Nucleus accumbens (tissue), 56 donors: ENCODE measurements around the gene BTG2.
"Not testable (repeated sequence)": the region's sequence is repeated elsewhere in the genome, so short reads cannot be mapped to it uniquely, and the experiment has no call there.

ENCODE experiments used
- DNase-seq, 56 donors: peaks; one replicate each; lab custom pipeline; 2025; lab: John Stamatoyannopoulos, UW

BTG2 gene

GRCh38 chr1:203304919-203305808 lies at the start of gene BTG2:
Gene BTG2 (plus strand): TSS chr1:203305519. CDS start chr1:203305607, 88 bp downstream.
- peak; percentile 61 to 100 (median 92) for DNase-seq

DNA sequence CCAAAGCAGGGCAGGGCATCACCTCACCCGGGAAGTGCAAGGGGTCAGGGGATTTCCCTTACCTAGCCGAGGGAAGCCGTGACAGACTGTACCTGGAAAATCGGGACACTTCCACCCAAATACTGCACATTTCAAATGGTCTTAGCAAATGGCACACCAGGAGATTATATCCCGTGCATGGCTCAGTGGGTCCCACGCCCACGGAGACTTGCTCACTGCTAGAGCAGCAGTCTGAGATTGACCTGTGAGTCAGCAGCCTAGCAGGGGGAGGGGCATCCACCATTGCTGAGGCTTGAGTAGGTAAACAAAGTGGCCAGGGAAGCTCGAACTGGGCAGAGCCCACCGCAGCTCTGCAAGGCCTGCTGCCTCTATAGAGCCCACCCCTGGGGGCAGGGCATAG lies 48.7 kb upstream of the BTG2 start:
- not testable (repeated sequence) for DNase-seq

GRCh38 chr1:203263496-203263895 lies 41.8 kb upstream of the BTG2 start:
- DNase-seq = no peak

DNA sequence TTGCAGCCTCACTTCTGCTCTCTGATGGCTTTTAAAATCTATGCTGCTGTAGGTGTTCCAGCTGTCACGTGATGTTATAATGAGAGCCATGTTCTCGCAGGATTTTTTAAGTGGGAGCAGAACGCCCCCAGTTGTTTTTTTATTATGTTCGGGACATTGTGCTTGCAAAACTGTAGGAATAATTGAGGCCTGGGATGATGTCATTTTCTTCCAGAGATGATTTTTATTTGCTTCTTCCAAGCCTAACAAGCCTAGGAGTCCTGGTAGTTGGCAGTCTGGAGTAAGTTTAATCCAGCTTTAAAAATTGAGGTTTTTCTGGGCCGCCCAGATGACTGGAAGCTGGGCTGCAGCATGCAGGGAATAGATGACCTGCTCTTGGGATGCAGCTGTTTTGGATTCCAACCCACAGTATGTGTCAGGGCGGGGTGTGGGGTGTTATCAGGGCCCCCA lies 41.2 kb upstream of the BTG2 start:
- peak in 5 of 56 donors; percentile 24 to 59 (median 32) for DNase-seq

- DNase-seq = no peak
Measured at GRCh38 chr1:203265541-203265940, 39.8 kb upstream of the BTG2 start.

DNA sequence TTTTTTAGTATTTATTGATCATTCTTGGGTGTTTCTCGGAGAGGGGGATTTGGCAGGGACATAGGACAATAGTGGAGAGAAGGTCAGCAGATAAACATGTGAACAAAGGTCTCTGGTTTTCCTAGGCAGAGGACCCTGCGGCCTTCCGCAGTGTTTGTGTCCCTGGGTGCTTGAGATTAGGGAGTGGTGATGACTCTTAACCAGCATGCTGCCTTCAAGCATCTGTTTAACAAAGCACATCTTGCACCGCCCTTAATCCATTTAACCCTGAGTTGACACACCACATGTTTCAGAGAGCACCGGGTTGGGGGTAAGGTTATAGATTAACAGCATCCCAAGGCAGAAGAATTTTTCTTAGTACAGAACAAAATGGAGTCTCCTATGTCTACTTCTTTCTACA lies 39.2 kb upstream of the BTG2 start:
- not testable (repeated sequence) for DNase-seq

- peak in 48 of 56 donors; percentile 41 to 90 (median 80) for DNase-seq
Measured at GRCh38 chr1:203267347-203267846, 37.9 kb upstream of the BTG2 start.

DNA sequence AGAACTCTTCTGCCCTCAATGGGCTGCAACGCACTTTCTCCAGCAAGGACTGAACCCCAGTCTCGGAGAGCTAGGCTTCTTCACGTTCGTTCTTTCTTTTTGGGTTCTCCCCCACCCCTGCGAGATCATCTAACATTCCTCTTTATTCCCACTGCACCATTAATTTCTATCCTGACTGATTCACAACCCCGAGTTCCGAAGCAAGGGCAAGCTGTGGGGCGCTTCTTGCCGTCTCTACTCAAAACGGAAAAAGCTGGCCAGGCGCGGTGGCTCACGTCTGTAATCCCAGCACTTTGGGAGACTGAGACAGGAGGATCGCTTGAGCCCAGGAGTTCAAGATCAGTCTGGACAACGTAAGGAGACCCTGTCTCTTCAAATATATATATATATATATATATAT lies 37.4 kb upstream of the BTG2 start:
- no peak for DNase-seq

DNA sequence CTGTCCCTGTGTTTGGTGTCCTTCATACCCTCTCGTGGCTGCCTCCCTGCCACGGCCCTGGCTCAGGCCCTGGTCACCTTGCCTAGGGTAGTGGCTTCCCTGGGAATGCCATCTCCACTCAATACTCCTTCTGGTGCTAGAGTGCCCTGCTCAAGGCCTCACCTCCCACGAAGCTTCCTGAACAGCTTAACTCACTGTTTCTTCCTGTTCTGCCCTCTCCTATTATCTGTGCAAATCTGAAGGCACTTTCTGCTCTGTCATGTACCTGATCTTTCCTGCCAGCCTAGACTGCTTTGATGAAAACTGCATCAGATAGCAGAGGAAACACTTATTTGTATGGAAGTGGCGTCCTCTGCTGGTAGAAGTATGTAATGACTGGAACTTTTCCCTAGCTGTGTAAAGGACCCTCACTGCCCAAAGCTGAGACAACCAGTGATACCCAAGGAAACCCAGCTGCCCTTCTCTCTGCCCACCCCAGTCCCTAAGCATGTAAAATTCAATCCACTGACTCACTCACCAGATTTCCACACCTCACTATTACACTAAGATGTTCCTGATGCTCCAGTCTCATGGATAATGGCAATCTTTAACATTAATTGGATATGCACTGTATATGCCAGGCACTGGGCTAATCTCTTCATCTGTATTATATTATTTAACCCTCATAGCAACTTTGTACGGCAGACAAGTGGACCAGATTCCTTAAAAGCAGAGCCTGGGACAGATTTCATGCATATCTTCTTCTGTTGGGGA lies 36.2 kb upstream of the BTG2 start:
- DNase-seq = peak in 16 of 56 donors; percentile 32 to 70 (median 46)

- DNase-seq = no peak
Measured at GRCh38 chr1:203269654-203270020, 35.7 kb upstream of the BTG2 start.

DNA sequence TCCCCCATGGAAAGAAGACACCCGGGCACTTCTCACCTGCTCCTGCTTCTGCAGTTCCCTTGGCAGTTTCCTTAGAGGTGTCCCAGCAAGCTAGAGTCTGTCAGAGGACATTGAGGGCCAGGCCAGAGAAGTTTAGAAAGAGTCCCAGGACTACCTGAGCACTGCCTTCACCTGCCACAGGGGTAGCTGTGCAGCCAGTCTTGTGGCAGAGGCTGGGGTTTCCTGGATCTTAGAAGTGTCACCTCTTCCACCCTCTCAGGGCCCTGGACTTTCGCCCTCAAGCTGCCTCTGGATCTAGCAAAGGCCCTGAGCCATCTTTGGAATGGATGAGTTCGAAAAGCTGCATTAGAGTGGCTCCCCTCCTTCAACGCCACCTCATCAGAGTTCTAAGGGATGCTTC lies 34.9 kb upstream of the BTG2 start:
- no peak for DNase-seq

DNA sequence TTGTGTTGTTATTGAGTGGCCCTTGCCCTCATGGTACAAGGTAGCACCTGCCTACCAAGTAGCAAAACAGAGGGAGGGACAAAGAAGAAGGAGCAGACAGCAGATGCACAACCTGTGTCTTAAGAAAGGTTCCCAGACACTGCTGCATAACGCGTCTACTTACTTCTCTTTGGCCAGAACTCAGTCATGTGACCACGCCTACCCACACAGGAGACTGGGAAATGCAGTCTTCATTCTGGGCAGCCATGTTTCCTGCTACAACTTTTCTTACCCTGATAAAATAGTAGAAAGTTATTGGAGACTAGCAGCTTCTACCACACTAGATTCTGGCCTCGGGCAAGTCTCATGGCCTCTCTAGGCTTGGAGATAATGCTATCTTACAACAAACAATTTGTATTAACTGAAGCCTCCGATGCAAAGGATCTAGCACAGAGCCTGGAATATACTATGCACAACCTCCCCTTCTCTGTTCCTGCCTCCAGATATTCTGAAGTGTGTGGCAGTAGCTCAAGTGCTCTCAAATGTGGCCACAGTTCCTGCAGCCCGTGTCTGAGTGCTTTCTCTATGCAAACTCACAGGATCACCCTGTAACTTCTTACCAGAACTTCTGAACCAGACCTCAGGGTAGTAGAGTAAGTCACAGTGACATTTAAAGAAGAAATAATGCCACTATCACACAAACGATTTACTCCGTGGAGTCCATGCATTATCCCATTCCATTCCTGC lies 34.1 kb upstream of the BTG2 start:
- peak in 26 of 56 donors; percentile 22 to 85 (median 46) for DNase-seq

GRCh38 chr1:203271962-203272632 lies 33.2 kb upstream of the BTG2 start:
- no peak for DNase-seq

GRCh38 chr1:203272633-203273205 lies 32.6 kb upstream of the BTG2 start:
- DNase-seq = no peak

DNA sequence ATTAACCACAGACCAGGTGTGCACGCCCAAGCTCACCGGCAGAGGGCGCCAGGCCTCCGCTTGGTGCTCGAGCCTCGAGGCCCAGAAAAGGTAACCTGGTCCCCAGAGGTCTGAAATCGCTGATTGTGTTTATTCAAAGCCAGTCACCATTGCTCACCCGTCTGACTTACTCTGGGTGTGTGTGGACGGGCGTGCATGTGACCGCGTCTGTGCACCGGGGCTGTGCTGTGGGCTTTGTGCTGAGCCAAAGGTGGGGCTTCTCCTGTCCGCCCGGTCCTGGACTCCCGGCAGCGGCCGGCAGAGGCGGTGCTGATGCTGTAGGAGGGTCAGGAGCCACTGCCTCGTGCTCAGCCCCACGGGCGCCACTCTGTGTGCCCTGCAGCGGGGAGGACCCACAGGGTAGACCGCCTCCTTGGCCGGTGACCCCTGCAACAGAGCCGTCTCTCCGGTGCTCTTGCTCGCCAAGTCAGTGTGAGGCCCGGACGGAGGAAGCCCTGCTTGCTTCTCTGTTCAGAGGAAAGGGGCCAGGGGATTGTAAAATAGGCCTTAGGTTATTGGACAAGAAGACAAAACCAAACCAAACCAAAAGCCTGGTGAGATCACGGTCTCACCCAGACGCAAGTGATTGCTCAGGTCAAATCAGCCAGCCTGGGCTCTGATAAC lies 32.0 kb upstream of the BTG2 start:
- peak in 52 of 56 donors; percentile 49 to 92 (median 80) for DNase-seq

GRCh38 chr1:203273869-203274602 lies 31.3 kb upstream of the BTG2 start:
- DNase-seq = peak in 34 of 56 donors; percentile 22 to 63 (median 42)

DNA sequence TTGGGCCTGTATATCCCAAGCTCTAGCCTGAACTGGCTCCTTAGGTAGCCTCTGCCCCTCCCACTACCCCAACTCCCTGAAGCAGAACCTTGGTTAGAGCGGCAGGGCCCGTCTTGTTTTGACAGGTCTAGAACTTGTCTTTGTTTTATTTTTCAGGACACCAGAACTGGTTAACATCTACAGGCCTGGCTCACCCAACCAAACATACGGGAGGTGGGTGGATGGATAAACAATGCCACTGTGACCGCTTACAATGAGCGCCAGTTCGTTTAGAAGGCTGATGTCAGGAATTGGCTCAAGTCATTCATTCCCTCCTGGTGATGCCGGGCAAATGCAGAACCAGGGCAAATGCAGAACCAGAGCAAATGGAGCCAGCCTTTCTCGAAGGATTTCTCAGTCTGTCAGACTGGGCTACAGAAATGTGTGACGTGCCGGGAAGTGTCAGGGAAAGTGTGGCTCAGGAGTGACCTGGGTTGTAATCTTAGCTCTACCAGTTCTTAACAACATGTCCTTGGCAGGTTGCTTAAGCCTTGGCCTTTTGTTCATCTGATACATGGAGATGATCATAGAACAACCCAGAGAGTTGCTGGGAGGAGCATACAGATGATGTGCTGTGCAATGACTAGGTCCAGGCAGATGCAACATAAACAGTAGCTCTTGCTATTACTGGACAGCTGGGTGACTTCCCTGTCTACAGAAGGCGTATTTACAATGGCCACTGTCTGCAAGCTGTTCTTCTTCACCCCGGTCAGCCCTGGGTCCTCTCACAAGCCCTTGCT lies 30.5 kb upstream of the BTG2 start:
- DNase-seq = peak in 47 of 56 donors; percentile 30 to 91 (median 73)
